GM19043 (cell line): ENCODE results near the gene EXD3.
"Not testable (repeated sequence)": the region's sequence is repeated elsewhere in the genome, so short reads cannot be mapped to it uniquely, and the experiment has no call there.

Source experiments
- ATAC-seq: cut with Tn5 transposase; IDR thresholded peaks from one replicate; pipeline ENCODE4 v1.9.1; 2021; ENCODE audit warnings: low read depth; ENCODE audit not compliant: unreplicated experiment

Gene EXD3

DNA sequence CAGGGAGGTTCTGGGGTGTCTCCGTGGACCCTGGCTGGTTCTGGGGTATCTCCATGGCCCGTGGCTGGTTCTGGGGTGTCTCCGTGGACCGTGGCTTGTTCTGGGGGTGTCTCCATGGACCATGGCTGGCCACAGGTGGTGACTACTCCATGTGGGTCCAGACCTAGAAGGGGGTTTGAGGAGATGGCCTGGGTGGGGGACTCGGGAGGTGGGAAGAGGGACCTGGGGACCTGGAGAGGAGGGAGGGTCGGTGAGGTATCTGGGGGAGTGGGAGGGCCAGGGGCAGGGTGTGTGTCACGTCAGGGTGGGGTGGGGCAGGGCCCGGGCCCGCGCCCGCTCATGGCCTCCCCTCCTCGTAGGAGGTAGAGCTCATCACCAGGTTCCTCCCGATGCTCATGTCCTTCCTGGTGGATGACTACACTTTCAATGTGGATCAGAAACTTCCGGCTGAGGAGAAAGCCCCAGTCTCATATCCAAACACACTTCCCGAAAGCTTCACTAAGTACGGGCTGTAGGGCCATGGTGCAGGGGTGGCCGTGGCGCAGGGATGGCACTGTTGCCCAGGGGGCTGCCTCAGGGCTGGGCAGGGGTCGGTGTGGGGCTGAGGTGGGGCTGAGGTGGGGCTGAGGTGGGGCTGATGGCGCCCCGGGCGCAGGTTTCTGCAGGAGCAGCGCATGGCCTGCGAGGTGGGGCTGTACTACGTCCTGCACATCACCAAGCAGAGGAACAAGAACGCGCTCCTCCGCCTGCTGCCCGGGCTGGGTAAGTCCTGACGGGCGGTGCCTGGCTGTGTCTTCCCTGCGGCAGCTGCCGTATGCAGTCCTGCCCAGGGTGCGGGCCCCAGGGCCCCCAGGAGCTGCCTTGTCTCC lies 156.1 kb downstream of the EXD3 start:
- no peak for ATAC-seq

- ATAC-seq, result no peak
These were observed 156.8 kb downstream of the EXD3 start for GRCh38 chr9:137266162-137266527.

- ATAC-seq, result no peak
These were observed 157.3 kb downstream of the EXD3 start for GRCh38 chr9:137265496-137266161.

GRCh38 chr9:137264067-137264466 lies 158.9 kb downstream of the EXD3 start:
- no peak for ATAC-seq

DNA sequence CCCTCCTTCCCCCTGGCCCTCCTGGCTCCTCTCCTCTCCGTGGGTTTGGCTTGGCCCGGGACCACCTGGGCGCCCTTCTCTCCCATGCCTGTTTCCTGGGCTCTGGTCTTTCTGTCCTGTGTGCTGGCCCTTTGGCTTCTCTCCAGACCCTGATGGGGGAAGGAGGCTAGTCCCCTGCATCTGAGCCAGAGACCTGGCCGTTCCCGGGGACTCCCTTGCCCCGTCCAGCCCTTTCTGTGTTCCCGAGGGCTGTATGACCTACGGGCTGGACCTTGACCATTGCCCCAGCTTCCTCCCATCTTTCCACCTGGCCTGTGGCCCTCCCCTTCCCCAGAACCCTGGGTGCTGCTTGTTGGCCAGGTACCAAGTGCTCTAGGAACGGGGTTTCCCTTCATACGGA lies 159.5 kb downstream of the EXD3 start:
- no peak for ATAC-seq

- ATAC-seq, result no peak
These were observed 160.1 kb downstream of the EXD3 start for GRCh38 chr9:137262909-137263285.

- not testable (repeated sequence) for ATAC-seq
These were observed 160.6 kb downstream of the EXD3 start for GRCh38 chr9:137262173-137262908.
